GM13977 (cell line): ENCODE measurements around the gene LRIG3.
"Not testable (repeated sequence)": the region's sequence is repeated elsewhere in the genome, so short reads cannot be mapped to it uniquely, and the experiment has no call there.

ENCODE experiments used
- DNase-seq: peaks from one replicate; pipeline ENCODE4 v3.0.0; 2012; ENCODE audit warnings: low spot score
- CTCF ChIP-seq: IDR thresholded peaks from 2 replicates; pipeline ENCODE4 v1.5.1; 2012; ENCODE audit warnings: mild to moderate bottlenecking, control low read depth; ENCODE audit not compliant: insufficient read depth; ENCODE audit errors: extremely low read depth, missing control alignments
- in situ Hi-C: fragments of 300-500 bp; cut with MboI; formaldehyde crosslinking; loops from one replicate; pipeline ENCODE4 v1.12.0; 2022; ENCODE audit warnings: low sequenced_read_pairs, low pct_unique_long_range_greater_than_20kb, mixed read lengths, inconsistent platforms; ENCODE audit not compliant: unreplicated experiment

LRIG3 gene

GRCh38 chr12:58860056-58860787 lies 60.1 kb downstream of the LRIG3 start:
- in situ Hi-C loops, result no loop called here

GRCh38 chr12:58858030-58858429 lies 62.3 kb downstream of the LRIG3 start:
- no peak for TF ChIP-seq CTCF
- no peak for DNase-seq
- in situ Hi-C loops, result no loop called here

More at GRCh38 chr12:58860056-58860787, 60.1 kb downstream of the LRIG3 start:
- no peak for TF ChIP-seq CTCF
- no peak for DNase-seq

GRCh38 chr12:58857206-58857605 lies 63.1 kb downstream of the LRIG3 start:
- DNase-seq, in situ Hi-C loops: not testable (repeated sequence)

GRCh38 chr12:58855630-58856029 lies 64.7 kb downstream of the LRIG3 start:
- in situ Hi-C loops, DNase-seq: not testable (repeated sequence)

GRCh38 chr12:58850826-58851225 lies 69.5 kb downstream of the LRIG3 start:
- in situ Hi-C loops, result no loop called here
- DNase-seq, result no peak
- no peak for TF ChIP-seq CTCF

- DNase-seq, result no peak
- in situ Hi-C loops, result no loop called here
- no peak for TF ChIP-seq CTCF
Measured at GRCh38 chr12:58847901-58848600, 72.3 kb downstream of the LRIG3 start.

GRCh38 chr12:58844161-58844560 lies 76.1 kb downstream of the LRIG3 start:
- DNase-seq, result no peak
- in situ Hi-C loops, result no loop called here
- no peak for TF ChIP-seq CTCF
